RWPE2 (cell line): ENCODE measurements around the gene PTPRT.

ENCODE experiments used
- ATAC-seq: fragments of 200-7000 bp; cut with Tn5 transposase; 3 replicates; pipeline ENCODE4 v1.9.1; 2021; ENCODE audit warnings: low read depth
- DNase-seq: peaks from one replicate; pipeline ENCODE4 v3.0.0-alpha.2; 2020; ENCODE audit warnings: low spot score
- H3K27ac ChIP-seq: fragments of 450-650 bp; 2 replicates; pipeline ENCODE4 v1.5.1; 2017; ENCODE audit warnings: mild to moderate bottlenecking; ENCODE audit not compliant: poor library complexity, severe bottlenecking
- H3K27me3 ChIP-seq: fragments of 250-450 bp; sonication (Bioruptor Pico); 2 replicates; pipeline ENCODE4 v1.5.1; 2021; ENCODE audit warnings: mild to moderate bottlenecking, moderate library complexity; ENCODE audit not compliant: insufficient read depth, poor library complexity, severe bottlenecking
- H3K36me3 ChIP-seq: fragments of 250-450 bp; sonication (Bioruptor Pico); 2 replicates; pipeline ENCODE4 v1.5.1; 2020; ENCODE audit warnings: low read depth, mild to moderate bottlenecking, moderate library complexity
- H3K4me1 ChIP-seq: fragments of 250-450 bp; sonication (Bioruptor Pico); 2 replicates; pipeline ENCODE4 v1.5.1; 2021; ENCODE audit warnings: mild to moderate bottlenecking, moderate library complexity; ENCODE audit not compliant: insufficient read depth, poor library complexity, severe bottlenecking
- H3K4me3 ChIP-seq: fragments of 250-450 bp; sonication (Bioruptor Pico); 2 replicates; pipeline ENCODE4 v1.5.1; 2021; ENCODE audit warnings: mild to moderate bottlenecking, moderate library complexity; ENCODE audit not compliant: severe bottlenecking
- H3K9me3 ChIP-seq: fragments of 250-450 bp; sonication (Bioruptor Pico); 2 replicates; pipeline ENCODE4 v1.5.1; 2021; ENCODE audit warnings: mild to moderate bottlenecking, moderate library complexity; ENCODE audit not compliant: severe bottlenecking
- CTCF ChIP-seq: fragments of 450-650 bp; IDR thresholded peaks from one replicate; pipeline ENCODE4 v1.5.1; 2017; ENCODE audit warnings: mild to moderate bottlenecking, moderate library complexity; ENCODE audit not compliant: poor library complexity, severe bottlenecking

Gene PTPRT

GRCh38 chr20:42958367-42959069 lies 231.2 kb downstream of the PTPRT start:
- Histone ChIP-seq H3K4me3 (no peak overlapping the region), H3K36me3 (no peaks in the 10 kb centered on the region), H3K27me3 (no peaks in the 10 kb centered on the region), H3K9me3 (no peaks in the 10 kb centered on the region), H3K27ac (no peak overlapping the region), H3K4me1 (peaks cover 2% of the 10 kb centered on the region)
- no peak for TF ChIP-seq CTCF
- DNase-seq (no peak), ATAC-seq (no peak)

GRCh38 chr20:42957704-42958095 lies 232.0 kb downstream of the PTPRT start:
- no peak for ATAC-seq
- H3K27me3 ChIP-seq = no peaks in the 10 kb centered on the region
- H3K36me3 ChIP-seq = no peaks in the 10 kb centered on the region
- H3K27ac ChIP-seq = no peak overlapping the region
- H3K4me3 ChIP-seq = no peak overlapping the region
- no peak for TF ChIP-seq CTCF
- H3K9me3 ChIP-seq = no peaks in the 10 kb centered on the region
- DNase-seq = no peak
- no peaks in the 10 kb centered on the region for H3K4me1 ChIP-seq

- no peak for TF ChIP-seq CTCF
- H3K27ac ChIP-seq = no peak overlapping the region
- no peaks in the 10 kb centered on the region for H3K27me3 ChIP-seq
- no peak for DNase-seq
- H3K4me3 ChIP-seq = no peak overlapping the region
- ATAC-seq = no peak
- no peaks in the 10 kb centered on the region for H3K36me3 ChIP-seq
- no peaks in the 10 kb centered on the region for H3K9me3 ChIP-seq
- H3K4me1 ChIP-seq = no peaks in the 10 kb centered on the region
Observed at GRCh38 chr20:42957018-42957703, 232.5 kb downstream of the PTPRT start.

GRCh38 chr20:42955713-42956112 lies 234.0 kb downstream of the PTPRT start:
- DNase-seq (no peak), ATAC-seq (no peak)
- Histone ChIP-seq H3K36me3 (no peaks in the 10 kb centered on the region), H3K9me3 (no peaks in the 10 kb centered on the region), H3K4me3 (no peak overlapping the region), H3K4me1 (no peaks in the 10 kb centered on the region), H3K27me3 (no peaks in the 10 kb centered on the region), H3K27ac (no peak overlapping the region)
- no peak for TF ChIP-seq CTCF

GRCh38 chr20:42954951-42955350 lies 234.8 kb downstream of the PTPRT start:
- ATAC-seq = no peak
- no peaks in the 10 kb centered on the region for H3K4me1 ChIP-seq
- H3K27ac ChIP-seq = no peak overlapping the region
- no peaks in the 10 kb centered on the region for H3K36me3 ChIP-seq
- H3K4me3 ChIP-seq = no peak overlapping the region
- no peak for DNase-seq
- H3K9me3 ChIP-seq = no peaks in the 10 kb centered on the region
- no peaks in the 10 kb centered on the region for H3K27me3 ChIP-seq
- no peak for TF ChIP-seq CTCF
